ENCODE measurements around the gene GAL. TPM values are rescaled to one million over a fixed set of nuclear protein-coding genes. Genes with fewer than 3 reads are reported as not detected.

The GAL gene
- total and polyA plus RNA-seq, 2 of the 13 experiments (the other 11 are each of a cell fraction or from before 2014, with no cell fraction given), result not detected

DNA sequence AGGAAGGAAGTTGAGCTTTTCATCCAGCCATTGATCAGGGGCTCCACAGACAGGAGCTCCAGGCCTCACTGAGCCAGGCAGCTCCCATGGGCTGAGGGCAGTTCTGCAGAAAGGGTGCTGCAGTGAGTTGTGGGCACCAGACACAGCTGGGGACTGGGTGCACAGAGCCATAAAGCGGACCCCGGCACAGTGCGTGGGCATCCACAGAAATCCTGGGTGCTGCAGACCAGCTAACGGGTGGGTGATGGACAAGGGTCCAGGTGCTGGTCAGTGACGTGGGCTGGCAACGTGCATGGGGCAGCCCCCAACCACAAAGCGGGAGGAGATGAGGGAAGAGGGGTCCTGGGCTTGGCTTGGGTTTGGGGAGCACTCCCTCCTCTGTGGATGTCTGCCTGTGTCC lies 19.4 kb upstream of the GAL start:
- intact Hi-C loops (cut with micrococcal nuclease; ENCODE audit: unreplicated experiment), result no loop called here
- ChIA-PET POLR2A (no interaction called here), CTCF (ENCODE audit: low intra/inter-chr PET ratio, low total read pairs) (no interaction called here)
- Histone ChIP-seq H3K27ac (ENCODE audit: extremely low read length, insufficient read depth, low read length) (no peak overlapping the region), H3K79me2 (ENCODE audit: insufficient read depth, low read length) (no peaks in the 10 kb centered on the region), H2AFZ (ENCODE audit: low read length) (no peak overlapping the region), H3K27me3 (ENCODE audit: control insufficient read depth in 1 of 2, insufficient read depth in 2 of 2, low read length in 2 of 2) (peaks cover 9 to 49% of the 10 kb centered on the region in 2 experiments), H3K4me1 (ENCODE audit: insufficient read depth, low read length) (no peaks in the 10 kb centered on the region), H3K9ac (ENCODE audit: insufficient read depth, low read depth, low read length) (no peak overlapping the region), H3K4me3 (replicated peaks in 1 of 3; ENCODE audit: insufficient read depth in 1 of 3, low read depth in 2 of 3, low read length in 3 of 3) (no peak overlapping the region), H3K9me3 (ENCODE audit: low read length) (no peaks in the 10 kb centered on the region), H3K4me2 (ENCODE audit: low read depth, low read length) (no peak overlapping the region), H3K36me3 (replicated peaks in 1 of 2; ENCODE audit: control insufficient read depth in 1 of 2, insufficient read depth in 2 of 2, low read length in 2 of 2) (no peaks in the 10 kb centered on the region), H4K20me1 (ENCODE audit: insufficient read depth, low read length) (no peaks in the 10 kb centered on the region)
- 14% methylated on average over 4 of the region's 7 CpGs for WGBS (ENCODE audit: low lambda C conversion rate)
- in situ Hi-C loops (cut with HindIII; ENCODE audit: extremely low pct_ligation_motif_present, low pct_unique_long_range_greater_than_20kb), result no loop called here
- no TSS peak for BruUV-seq (replicated peaks)
- no peak for TF ChIP-seq NFYC (CRISPR knock-in tag; IDR thresholded peaks at IDR 0.05)
- no peak for TF ChIP-seq ZSCAN9 (CRISPR knock-in tag; IDR thresholded peaks at IDR 0.05; ENCODE audit: borderline replicate concordance)
- TF ChIP-seq, protein P1, sequence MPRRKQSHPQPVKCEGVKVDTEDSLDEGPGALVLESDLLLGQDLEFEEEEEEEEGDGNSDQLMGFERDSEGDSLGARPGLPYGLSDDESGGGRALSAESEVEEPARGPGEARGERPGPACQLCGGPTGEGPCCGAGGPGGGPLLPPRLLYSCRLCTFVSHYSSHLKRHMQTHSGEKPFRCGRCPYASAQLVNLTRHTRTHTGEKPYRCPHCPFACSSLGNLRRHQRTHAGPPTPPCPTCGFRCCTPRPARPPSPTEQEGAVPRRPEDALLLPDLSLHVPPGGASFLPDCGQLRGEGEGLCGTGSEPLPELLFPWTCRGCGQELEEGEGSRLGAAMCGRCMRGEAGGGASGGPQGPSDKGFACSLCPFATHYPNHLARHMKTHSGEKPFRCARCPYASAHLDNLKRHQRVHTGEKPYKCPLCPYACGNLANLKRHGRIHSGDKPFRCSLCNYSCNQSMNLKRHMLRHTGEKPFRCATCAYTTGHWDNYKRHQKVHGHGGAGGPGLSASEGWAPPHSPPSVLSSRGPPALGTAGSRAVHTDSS (CRISPR knock-in tag; conservative IDR thresholded peaks at IDR 0.05), result no peak
- TF ChIP-seq ZKSCAN8 (CRISPR knock-in tag; IDR thresholded peaks at IDR 0.05; ENCODE audit: borderline replicate concordance), result no peak
- TF ChIP-seq KLF12 (CRISPR knock-in tag; IDR thresholded peaks at IDR 0.05; ENCODE audit: borderline replicate concordance), result no peak
- TF ChIP-seq, protein P2, sequence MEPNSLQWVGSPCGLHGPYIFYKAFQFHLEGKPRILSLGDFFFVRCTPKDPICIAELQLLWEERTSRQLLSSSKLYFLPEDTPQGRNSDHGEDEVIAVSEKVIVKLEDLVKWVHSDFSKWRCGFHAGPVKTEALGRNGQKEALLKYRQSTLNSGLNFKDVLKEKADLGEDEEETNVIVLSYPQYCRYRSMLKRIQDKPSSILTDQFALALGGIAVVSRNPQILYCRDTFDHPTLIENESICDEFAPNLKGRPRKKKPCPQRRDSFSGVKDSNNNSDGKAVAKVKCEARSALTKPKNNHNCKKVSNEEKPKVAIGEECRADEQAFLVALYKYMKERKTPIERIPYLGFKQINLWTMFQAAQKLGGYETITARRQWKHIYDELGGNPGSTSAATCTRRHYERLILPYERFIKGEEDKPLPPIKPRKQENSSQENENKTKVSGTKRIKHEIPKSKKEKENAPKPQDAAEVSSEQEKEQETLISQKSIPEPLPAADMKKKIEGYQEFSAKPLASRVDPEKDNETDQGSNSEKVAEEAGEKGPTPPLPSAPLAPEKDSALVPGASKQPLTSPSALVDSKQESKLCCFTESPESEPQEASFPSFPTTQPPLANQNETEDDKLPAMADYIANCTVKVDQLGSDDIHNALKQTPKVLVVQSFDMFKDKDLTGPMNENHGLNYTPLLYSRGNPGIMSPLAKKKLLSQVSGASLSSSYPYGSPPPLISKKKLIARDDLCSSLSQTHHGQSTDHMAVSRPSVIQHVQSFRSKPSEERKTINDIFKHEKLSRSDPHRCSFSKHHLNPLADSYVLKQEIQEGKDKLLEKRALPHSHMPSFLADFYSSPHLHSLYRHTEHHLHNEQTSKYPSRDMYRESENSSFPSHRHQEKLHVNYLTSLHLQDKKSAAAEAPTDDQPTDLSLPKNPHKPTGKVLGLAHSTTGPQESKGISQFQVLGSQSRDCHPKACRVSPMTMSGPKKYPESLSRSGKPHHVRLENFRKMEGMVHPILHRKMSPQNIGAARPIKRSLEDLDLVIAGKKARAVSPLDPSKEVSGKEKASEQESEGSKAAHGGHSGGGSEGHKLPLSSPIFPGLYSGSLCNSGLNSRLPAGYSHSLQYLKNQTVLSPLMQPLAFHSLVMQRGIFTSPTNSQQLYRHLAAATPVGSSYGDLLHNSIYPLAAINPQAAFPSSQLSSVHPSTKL (CRISPR knock-in tag; IDR thresholded peaks at IDR 0.05), result no peak
- TF ChIP-seq ARID2 (CRISPR knock-in tag; IDR thresholded peaks at IDR 0.05; ENCODE audit: borderline replicate concordance), result no peak
- TF ChIP-seq NCOA2 (CRISPR knock-in tag; IDR thresholded peaks at IDR 0.05), result no peak
- TF ChIP-seq RBM22 (optimal IDR thresholded peaks at IDR 0.05; ENCODE audit: low read length), result no peak
- no peak for TF ChIP-seq ZNF329 (CRISPR knock-in tag; IDR thresholded peaks at IDR 0.05; ENCODE audit: low read depth)
- no peak for TF ChIP-seq CREM (IDR thresholded peaks at IDR 0.05)
- TF ChIP-seq CREM (CRISPR knock-in tag; IDR thresholded peaks at IDR 0.05), result no peak
- TF ChIP-seq, protein P3, sequence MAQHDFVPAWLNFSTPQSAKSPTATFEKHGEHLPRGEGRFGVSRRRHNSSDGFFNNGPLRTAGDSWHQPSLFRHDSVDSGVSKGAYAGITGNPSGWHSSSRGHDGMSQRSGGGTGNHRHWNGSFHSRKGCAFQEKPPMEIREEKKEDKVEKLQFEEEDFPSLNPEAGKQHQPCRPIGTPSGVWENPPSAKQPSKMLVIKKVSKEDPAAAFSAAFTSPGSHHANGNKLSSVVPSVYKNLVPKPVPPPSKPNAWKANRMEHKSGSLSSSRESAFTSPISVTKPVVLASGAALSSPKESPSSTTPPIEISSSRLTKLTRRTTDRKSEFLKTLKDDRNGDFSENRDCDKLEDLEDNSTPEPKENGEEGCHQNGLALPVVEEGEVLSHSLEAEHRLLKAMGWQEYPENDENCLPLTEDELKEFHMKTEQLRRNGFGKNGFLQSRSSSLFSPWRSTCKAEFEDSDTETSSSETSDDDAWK (CRISPR knock-in tag; IDR thresholded peaks at IDR 0.05), result no peak
- TF ChIP-seq, protein P4, sequence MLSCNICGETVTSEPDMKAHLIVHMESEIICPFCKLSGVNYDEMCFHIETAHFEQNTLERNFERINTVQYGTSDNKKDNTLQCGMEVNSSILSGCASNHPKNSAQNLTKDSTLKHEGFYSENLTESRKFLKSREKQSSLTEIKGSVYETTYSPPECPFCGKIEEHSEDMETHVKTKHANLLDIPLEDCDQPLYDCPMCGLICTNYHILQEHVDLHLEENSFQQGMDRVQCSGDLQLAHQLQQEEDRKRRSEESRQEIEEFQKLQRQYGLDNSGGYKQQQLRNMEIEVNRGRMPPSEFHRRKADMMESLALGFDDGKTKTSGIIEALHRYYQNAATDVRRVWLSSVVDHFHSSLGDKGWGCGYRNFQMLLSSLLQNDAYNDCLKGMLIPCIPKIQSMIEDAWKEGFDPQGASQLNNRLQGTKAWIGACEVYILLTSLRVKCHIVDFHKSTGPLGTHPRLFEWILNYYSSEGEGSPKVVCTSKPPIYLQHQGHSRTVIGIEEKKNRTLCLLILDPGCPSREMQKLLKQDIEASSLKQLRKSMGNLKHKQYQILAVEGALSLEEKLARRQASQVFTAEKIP (CRISPR knock-in tag; IDR thresholded peaks at IDR 0.05; ENCODE audit: borderline replicate concordance), result no peak
- DNase-seq (ENCODE audit: low spot score) (no peak), FAIRE-seq (no peak), ATAC-seq (no peak)
